HCT116 (cell line): ENCODE data around the gene RUFY1.
"Not testable (repeated sequence)": the region's sequence is repeated elsewhere in the genome, so short reads cannot be mapped to it uniquely, and the experiment has no call there.

Experiments
- ATF3 ChIP-seq: IDR thresholded peaks from 2 replicates; pipeline ENCODE4 v1.6.1; 2012
- CEBPB ChIP-seq: IDR thresholded peaks from 2 replicates; pipeline ENCODE4 v1.6.1; 2012; ENCODE audit warnings: low read depth
- EZH2 ChIP-seq: fragments of 200-600 bp; sonication (generic); IDR thresholded peaks from 2 replicates; pipeline ENCODE4 v1.6.1; 2017; ENCODE audit warnings: antibody characterized with exemption, mixed run types
- EZH2phosphoT487 ChIP-seq: fragments of 200-600 bp; IDR thresholded peaks from 2 replicates; pipeline ENCODE4 v1.6.1; 2018; ENCODE audit warnings: antibody characterized with exemption, borderline replicate concordance
- FOSL1 ChIP-seq: IDR thresholded peaks from 2 replicates; pipeline ENCODE4 v1.6.1; 2012; ENCODE audit warnings: low read depth
- JUND ChIP-seq: IDR thresholded peaks from 2 replicates; pipeline ENCODE4 v1.6.1; 2012
- POLR2A ChIP-seq: IDR thresholded peaks from 2 replicates; pipeline ENCODE4 v1.7.0; 2011; ENCODE audit warnings: borderline replicate concordance; ENCODE audit not compliant: insufficient read depth, insufficient read length; ENCODE audit errors: extremely low read depth
- POLR2AphosphoS5 ChIP-seq: IDR thresholded peaks from 2 replicates; pipeline ENCODE4 v1.6.1; 2011; ENCODE audit warnings: mild to moderate bottlenecking, low read depth, low read length, moderate library complexity
- TCF7L2 ChIP-seq: IDR thresholded peaks from 2 replicates; pipeline ENCODE4 v1.7.0; 2011; ENCODE audit warnings: borderline replicate concordance, inconsistent platforms; ENCODE audit not compliant: insufficient read depth, insufficient read length; ENCODE audit errors: extremely low read depth
- YY1 ChIP-seq: IDR thresholded peaks from 2 replicates; pipeline ENCODE4 v1.6.1; 2011; ENCODE audit warnings: low read length, low read depth, moderate library complexity, mild to moderate bottlenecking; ENCODE audit not compliant: insufficient replicate concordance; ENCODE audit errors: extremely low read depth
- TF ChIP-seq, protein P1 (sequence below), 3 experiments: fragments of 200-600 bp in 1 of 3; sonication (generic) in 1 of 3; IDR thresholded peaks in 2 of 3; conservative IDR thresholded peaks in 1 of 3; 2 replicates each; pipeline ENCODE4 v1.5.1; 2012 to 2017; ENCODE audit warnings: low read depth in 2 of 3, low read length in 2 of 3, antibody characterized with exemption in 1 of 3, borderline replicate concordance in 1 of 3, control low read depth in 1 of 3, mild to moderate bottlenecking in 1 of 3, mixed read lengths in 1 of 3, mixed run types in 1 of 3, moderate library complexity in 1 of 3; ENCODE audit not compliant: insufficient read depth in 1 of 3

DNA sequence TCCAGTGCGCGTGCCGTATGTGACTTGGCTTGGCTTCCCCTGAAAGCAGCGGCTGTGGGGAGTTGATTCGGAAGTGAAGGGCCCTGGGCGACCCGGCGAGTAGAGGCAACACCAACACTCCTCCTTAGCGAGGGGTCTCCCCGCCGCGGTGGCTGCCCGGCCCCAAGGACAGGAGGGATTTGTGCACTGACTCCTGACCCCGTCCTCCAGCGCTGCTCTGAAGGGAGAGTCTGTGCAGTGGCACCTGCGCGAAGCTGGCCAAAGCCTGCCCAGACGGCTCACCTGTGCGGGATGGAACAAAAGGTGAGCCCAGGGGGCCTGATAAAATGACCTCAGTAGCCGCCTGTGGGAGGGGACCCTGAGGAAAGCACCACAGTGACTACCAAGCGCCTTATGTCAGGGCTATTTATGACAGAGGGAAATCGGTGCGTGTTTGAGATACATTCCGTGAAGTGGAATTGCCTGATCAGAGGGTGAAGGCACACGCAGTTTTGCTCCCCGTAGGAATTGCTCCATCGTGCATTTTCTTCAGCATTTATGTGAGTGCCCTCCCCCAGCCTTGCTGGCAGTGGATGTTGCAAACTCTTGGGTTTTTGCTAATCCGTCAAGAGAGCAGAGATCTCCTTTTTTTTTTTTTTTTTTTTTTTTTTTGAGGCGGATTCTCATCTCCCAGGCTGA is 108.0 kb downstream of the RUFY1 start:
- not testable (repeated sequence) for TF ChIP-seq CEBPB, EZH2phosphoT487, TCF7L2, POLR2A, YY1, FOSL1, POLR2AphosphoS5, ATF3, JUND, EZH2
- TF ChIP-seq, protein P1, sequence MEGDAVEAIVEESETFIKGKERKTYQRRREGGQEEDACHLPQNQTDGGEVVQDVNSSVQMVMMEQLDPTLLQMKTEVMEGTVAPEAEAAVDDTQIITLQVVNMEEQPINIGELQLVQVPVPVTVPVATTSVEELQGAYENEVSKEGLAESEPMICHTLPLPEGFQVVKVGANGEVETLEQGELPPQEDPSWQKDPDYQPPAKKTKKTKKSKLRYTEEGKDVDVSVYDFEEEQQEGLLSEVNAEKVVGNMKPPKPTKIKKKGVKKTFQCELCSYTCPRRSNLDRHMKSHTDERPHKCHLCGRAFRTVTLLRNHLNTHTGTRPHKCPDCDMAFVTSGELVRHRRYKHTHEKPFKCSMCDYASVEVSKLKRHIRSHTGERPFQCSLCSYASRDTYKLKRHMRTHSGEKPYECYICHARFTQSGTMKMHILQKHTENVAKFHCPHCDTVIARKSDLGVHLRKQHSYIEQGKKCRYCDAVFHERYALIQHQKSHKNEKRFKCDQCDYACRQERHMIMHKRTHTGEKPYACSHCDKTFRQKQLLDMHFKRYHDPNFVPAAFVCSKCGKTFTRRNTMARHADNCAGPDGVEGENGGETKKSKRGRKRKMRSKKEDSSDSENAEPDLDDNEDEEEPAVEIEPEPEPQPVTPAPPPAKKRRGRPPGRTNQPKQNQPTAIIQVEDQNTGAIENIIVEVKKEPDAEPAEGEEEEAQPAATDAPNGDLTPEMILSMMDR (IDR thresholded peaks at IDR 0.05 in 2 of 3, conservative IDR thresholded peaks at IDR 0.05 in 1 of 3; ENCODE audit: borderline replicate concordance in 1 of 3, insufficient read depth in 1 of 3, low read depth in 2 of 3, low read length in 2 of 3), result not testable (repeated sequence)
